Thymus (tissue), 11 donors: ENCODE results near the gene OR5H1. TPM values are rescaled to one million over a fixed set of nuclear protein-coding genes. Genes with fewer than 3 reads are reported as not detected.
"Not testable (repeated sequence)": the region's sequence is repeated elsewhere in the genome, so short reads cannot be mapped to it uniquely, and the experiment has no call there.

Experiments used
- DNase-seq, 9 donors: peaks; one replicate each; pipeline ENCODE4 v3.0.0-alpha.2; 2013; ENCODE audit warnings: low spot score in 9 of 9, low read depth in 6 of 9, missing footprints in 1 of 9
- H3K27ac ChIP-seq, 2 donors: one replicate each; pipeline ENCODE4 v1.5.1; 2013; ENCODE audit warnings: control low read depth in 1 of 2, low read depth in 1 of 2, low read length in 1 of 2, mild to moderate bottlenecking in 1 of 2, moderate library complexity in 1 of 2
- H3K27me3 ChIP-seq, 2 donors: one replicate each; pipeline ENCODE4 v1.5.1; 2013; ENCODE audit warnings: low read length in 1 of 2; ENCODE audit not compliant: control insufficient read depth in 2 of 2, insufficient read depth in 1 of 2
- H3K36me3 ChIP-seq, 2 donors: one replicate each; pipeline ENCODE4 v1.5.1; 2013; ENCODE audit warnings: low read length in 1 of 2, mild to moderate bottlenecking in 1 of 2, moderate library complexity in 1 of 2; ENCODE audit not compliant: control insufficient read depth in 2 of 2, insufficient read depth in 2 of 2
- H3K4me1 ChIP-seq, 2 donors: one replicate each; pipeline ENCODE4 v1.5.1; 2013; ENCODE audit warnings: low read length in 2 of 2; ENCODE audit not compliant: control insufficient read depth in 2 of 2, insufficient read depth in 2 of 2
- H3K4me3 ChIP-seq, 2 donors: one replicate each; pipeline ENCODE4 v1.5.1; 2013; ENCODE audit warnings: low read length in 2 of 2, control low read depth in 1 of 2, mild to moderate bottlenecking in 1 of 2
- H3K9me3 ChIP-seq, 2 donors: one replicate each; pipeline ENCODE4 v1.5.1; 2013; ENCODE audit warnings: low read length in 1 of 2, mild to moderate bottlenecking in 1 of 2; ENCODE audit not compliant: control insufficient read depth in 2 of 2, insufficient read depth in 1 of 2
- WGBS: extraction: QIAGEN DNeasy Blood & Tissue Kit; methylation state at CpG from one replicate; pipeline ENCODE4 v1.1.7; 2013; 5-methylcytosine and 5-hydroxymethylcytosine counted together
- polyA plus RNA-seq: library from polyadenylated mRNA; stranded (reverse); fragments of 200-250 nt; gene quantifications from one replicate; pipeline ENCODE4 v1.2.3, GENCODE V29; 2013
- total RNA-seq: library from RNA; stranded (reverse); fragments of 120-200 nt; gene quantifications from one replicate; pipeline ENCODE4 v1.2.4, GENCODE V29; 2013
- donor health status: healthy.

Gene OR5H1
- total and polyA plus RNA-seq, 2 donors, result not detected

DNA sequence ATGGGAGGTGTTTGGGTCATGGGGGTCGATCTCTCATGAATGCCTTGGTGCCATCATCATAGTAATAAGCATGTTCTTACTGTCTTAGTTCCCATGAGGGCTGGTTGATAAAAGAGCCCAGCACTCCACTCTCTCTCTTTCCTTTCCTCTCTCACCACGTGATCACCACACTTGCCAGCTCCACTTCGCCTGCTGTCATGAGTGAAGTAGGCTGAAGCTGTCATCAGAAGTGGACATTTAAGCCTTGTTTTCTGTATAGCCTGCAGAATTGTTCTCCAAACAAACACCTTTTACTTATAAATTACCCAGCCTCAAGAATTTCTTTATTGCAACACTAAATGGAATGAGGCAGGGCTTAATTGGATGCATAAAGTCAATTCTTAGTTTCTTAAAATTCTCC is 6.1 kb downstream of the OR5H1 start:
- Histone ChIP-seq H3K4me1 (no peaks in the 10 kb centered on the region), H3K4me3 (no peak overlapping the region), H3K36me3 (no peaks in the 10 kb centered on the region), H3K27ac (no peak overlapping the region), H3K9me3 (no peaks in the 10 kb centered on the region), H3K27me3 (no peaks in the 10 kb centered on the region)
- WGBS, result 85% methylated on average over 3 of the region's 3 CpGs
- no peak for DNase-seq

DNA sequence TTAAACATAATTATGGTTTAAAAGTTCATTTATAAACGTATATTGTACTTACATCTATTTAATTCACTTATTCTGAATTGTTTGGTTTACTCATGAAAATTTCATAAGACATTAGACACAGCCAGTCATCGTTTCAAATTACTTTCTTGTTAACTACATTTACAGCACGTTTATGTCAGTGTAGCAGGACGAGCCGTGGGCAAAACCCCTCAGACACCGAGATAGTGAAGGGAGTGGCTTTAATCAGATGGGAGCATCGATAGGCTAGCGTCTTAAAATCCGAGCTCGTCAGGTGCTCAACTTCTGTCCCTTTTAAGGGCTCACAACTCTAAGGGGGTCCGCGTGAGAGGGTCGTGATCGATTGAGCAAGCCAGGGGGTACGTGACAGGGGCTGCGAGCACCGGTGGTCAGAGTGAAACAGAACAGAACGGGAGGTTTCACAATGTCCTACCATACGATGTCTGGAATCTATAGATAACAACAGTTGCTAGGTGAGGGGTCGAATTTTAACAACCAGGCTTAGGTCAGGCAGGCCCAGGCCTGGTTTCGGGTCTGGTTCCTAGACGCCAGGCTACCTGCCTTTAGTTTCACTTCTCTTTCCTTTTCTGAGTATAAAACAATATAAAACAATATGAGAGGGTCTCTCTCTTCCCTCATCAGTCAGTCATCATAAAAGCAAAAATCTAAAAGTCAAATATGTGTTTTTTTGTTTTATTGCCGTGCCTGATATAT is 7.5 kb downstream of the OR5H1 start:
- H3K9me3 ChIP-seq, H3K4me3 ChIP-seq, H3K4me1 ChIP-seq, DNase-seq, H3K27ac ChIP-seq, H3K27me3 ChIP-seq, H3K36me3 ChIP-seq: not testable (repeated sequence)
- 91% methylated on average over 23 of the region's 23 CpGs for WGBS

DNA sequence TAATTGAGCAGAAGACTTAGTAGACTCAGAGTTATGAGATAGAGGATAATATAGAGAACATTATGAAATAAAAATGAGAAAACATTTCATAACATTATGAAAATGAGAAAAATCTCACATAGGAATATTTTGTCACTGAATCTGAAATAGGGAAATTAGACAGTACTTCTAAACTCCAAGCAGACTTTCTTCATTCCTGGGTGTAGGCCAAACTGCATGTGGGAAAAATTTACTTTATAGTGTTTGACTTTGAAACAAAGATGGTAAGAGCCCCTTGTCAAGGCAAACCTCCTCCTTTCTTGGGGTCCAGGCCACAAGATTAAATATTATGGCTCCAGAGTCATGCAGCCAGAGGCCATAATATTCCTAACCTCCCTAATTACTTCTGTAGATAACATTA is 10.0 kb downstream of the OR5H1 start:
- H3K4me3 ChIP-seq, result no peak overlapping the region
- no peaks in the 10 kb centered on the region for H3K36me3 ChIP-seq
- H3K27me3 ChIP-seq, result no peaks in the 10 kb centered on the region
- no peak for DNase-seq
- H3K4me1 ChIP-seq, result no peaks in the 10 kb centered on the region
- no peaks in the 10 kb centered on the region for H3K9me3 ChIP-seq
- H3K27ac ChIP-seq, result no peak overlapping the region

DNA sequence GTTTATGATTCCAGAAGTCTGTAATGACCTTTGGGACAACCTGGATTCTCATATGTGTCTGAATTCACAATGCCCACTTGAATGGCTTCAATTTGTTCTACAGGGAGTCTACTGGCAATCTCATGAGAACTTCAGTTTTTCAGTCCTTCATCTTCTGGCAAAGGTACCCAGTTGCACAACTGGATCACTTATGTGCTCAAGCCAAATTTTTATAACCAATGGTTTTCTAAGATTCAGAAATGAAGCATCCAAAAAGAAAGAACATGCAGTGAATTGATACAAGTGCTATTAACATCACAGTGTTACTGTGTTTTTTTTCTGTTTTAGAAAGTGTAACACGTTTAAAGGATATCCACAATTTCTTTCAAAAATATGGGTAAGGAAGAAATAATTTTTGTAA is 16.7 kb downstream of the OR5H1 start, which contains the start of gene OR5H14:
TSS of gene OR5H14 (plus strand) at position 301 of the 400 bp plus-strand sequence. CDS start 1,907 bp downstream, outside the sequence.
- no peaks in the 10 kb centered on the region for H3K27me3 ChIP-seq
- no peak within 1 kb of the TSS for H3K27ac ChIP-seq
- no peak for DNase-seq
- no peak within 1 kb of the TSS for H3K4me3 ChIP-seq
- H3K4me1 ChIP-seq, result no peaks in the 10 kb centered on the region
- 95% methylated on average over 1 of the region's 1 CpG for WGBS
- no peaks in the 10 kb centered on the region for H3K36me3 ChIP-seq
- H3K9me3 ChIP-seq, result no peaks in the 10 kb centered on the region

DNA sequence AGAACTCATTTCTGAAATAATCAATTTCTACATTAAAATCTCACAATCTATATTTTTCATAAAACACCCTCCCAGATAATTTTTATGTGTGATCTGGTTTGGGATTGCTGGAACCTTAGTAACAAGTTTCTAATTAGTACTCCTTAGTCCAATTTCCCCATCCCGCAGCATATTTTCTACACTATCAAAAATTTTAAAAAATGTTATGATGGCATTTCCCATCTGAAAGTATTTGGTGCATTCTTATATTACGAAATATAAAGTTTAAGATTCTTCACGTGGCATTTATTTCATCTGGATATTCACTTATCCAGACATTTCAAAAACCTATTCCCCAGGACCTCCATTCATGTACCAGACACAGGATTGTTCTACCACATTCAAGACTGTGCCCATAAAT is 18.2 kb downstream of the OR5H1 start:
- no peak overlapping the region for H3K4me3 ChIP-seq
- no peaks in the 10 kb centered on the region for H3K9me3 ChIP-seq
- no peaks in the 10 kb centered on the region for H3K36me3 ChIP-seq
- H3K27me3 ChIP-seq, result no peaks in the 10 kb centered on the region
- DNase-seq, result no peak
- no peak overlapping the region for H3K27ac ChIP-seq
- 73% methylated on average over 3 of the region's 3 CpGs for WGBS
- no peaks in the 10 kb centered on the region for H3K4me1 ChIP-seq

DNA sequence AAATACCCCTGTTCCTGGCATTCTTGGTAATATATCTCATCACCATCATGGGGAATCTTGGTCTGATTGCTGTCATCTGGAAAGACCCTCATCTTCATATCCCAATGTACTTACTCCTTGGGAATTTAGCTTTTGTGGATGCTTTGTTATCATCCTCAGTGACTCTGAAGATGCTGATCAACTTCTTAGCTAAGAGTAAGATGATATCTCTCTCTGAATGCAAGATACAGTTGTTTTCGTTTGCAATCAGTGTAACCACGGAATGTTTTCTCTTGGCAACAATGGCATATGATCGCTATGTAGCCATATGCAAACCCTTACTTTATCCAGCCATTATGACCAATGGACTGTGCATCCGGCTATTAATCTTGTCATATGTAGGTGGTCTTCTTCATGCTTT is 18.9 kb downstream of the OR5H1 start:
- 90% methylated on average over 4 of the region's 4 CpGs for WGBS
- not testable (repeated sequence) for H3K27me3 ChIP-seq, H3K27ac ChIP-seq, H3K4me3 ChIP-seq, H3K9me3 ChIP-seq, H3K4me1 ChIP-seq, DNase-seq, H3K36me3 ChIP-seq

DNA sequence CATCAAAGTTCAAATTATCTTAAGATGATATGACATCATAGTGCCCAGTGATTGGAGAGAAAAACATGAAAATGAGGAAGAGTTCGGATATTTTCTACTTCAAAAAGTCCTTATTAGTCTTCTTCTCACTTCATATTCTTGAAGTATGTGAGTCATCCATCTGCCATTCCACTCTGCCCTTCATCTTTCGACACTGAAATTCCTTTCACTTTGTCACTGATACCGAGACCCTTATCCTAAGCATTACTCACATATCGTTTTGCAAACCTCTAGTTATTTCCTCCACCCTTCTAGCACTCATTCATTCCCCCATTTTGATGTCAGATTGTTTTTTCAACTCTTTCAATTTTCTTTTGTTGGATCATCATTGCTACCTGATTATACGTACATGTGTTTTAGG is 20.7 kb downstream of the OR5H1 start:
- 94% methylated on average over 5 of the region's 5 CpGs for WGBS

DNA sequence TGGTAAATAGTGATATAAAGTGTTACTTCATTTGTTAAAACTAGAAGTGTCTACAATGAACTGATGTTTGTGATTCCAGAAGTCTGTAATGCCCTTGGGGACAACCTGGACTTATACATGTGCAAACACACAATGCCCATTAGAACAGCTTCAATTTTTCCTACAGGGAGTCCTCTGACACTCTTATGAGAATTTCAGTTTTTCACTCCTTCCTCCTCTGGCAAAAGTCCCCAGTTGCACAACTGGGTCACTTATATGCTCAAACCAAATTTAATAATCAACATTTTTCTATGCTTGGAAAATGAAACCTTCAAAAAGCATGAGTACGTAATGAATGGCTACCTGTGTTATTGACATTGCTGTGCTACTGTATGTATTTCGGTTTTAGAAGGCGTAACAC is 35.9 kb downstream of the OR5H1 start, which contains the start of gene OR5H15:
TSS of gene OR5H15 (plus strand) at position 301 of the 400 bp plus-strand sequence. CDS start 2,004 bp downstream, outside the sequence.
- no peak for DNase-seq
- Histone ChIP-seq H3K9me3 (no peaks in the 10 kb centered on the region), H3K4me1 (no peaks in the 10 kb centered on the region), H3K27me3 (no peaks in the 10 kb centered on the region), H3K27ac (no peak within 1 kb of the TSS), H3K4me3 (no peak within 1 kb of the TSS), H3K36me3 (no peaks in the 10 kb centered on the region)
- 98% methylated on average over 3 of the region's 3 CpGs for WGBS

More for the DNA sequence above, 20.7 kb downstream of the OR5H1 start:
- no peaks in the 10 kb centered on the region for H3K9me3 ChIP-seq
- no peaks in the 10 kb centered on the region for H3K4me1 ChIP-seq
- H3K36me3 ChIP-seq, result no peaks in the 10 kb centered on the region
- no peaks in the 10 kb centered on the region for H3K27me3 ChIP-seq
- no peak overlapping the region for H3K27ac ChIP-seq
- H3K4me3 ChIP-seq, result no peak overlapping the region
- DNase-seq, result no peak

DNA sequence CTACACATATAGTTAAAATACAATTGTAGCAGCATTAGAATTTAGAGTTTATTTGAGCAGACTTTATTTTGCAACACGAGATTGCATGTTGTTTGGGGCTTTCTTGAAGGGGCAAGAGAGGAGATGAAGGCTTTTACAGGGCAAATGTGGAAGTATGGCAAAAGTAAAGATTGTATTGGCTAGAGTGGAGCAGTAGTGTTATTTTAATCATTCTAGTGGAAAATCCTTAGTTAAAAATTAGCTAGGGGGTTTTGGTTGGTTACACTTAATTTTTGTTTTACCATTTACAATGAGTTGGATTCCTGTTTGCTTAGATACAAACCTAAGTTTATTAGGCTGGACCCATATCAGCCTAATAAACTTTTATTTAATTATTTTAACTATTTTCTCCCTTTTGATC is 40.5 kb downstream of the OR5H1 start:
- 77% methylated on average over 1 of the region's 1 CpG for WGBS
- Histone ChIP-seq H3K27me3 (no peaks in the 10 kb centered on the region), H3K9me3 (no peaks in the 10 kb centered on the region), H3K4me3 (no peak overlapping the region), H3K27ac (no peak overlapping the region), H3K36me3 (no peaks in the 10 kb centered on the region), H3K4me1 (no peaks in the 10 kb centered on the region)
- no peak for DNase-seq
